ENCODE data around the gene PRR12.

GRCh38 chr19:49651820-49652550 lies 61.0 kb downstream of the PRR12 start:
- TF ChIP-seq CTCF (IDR thresholded peaks at IDR 0.05 in 8 of 11, conservative IDR thresholded peaks at IDR 0.05 in 3 of 11) (no peak), POLR2AphosphoS5 (IDR thresholded peaks at IDR 0.05) (no peak), POLR2A (IDR thresholded peaks at IDR 0.05) (no peak)
